Activated CD8-positive, alpha-beta memory T cell treated with anti-CD3 and anti-CD28 coated beads, Interleukin-2, amount 50 U/mL, for 24 hours (primary cell): ENCODE measurements around the gene ACIN1.
"Not testable (repeated sequence)": the region's sequence is repeated elsewhere in the genome, so short reads cannot be mapped to it uniquely, and the experiment has no call there.

Source experiments
- DNase-seq: peaks from one replicate; pipeline ENCODE4 v3.0.0-alpha.2; 2020; ENCODE audit errors: extremely low read depth

Gene ACIN1

DNA sequence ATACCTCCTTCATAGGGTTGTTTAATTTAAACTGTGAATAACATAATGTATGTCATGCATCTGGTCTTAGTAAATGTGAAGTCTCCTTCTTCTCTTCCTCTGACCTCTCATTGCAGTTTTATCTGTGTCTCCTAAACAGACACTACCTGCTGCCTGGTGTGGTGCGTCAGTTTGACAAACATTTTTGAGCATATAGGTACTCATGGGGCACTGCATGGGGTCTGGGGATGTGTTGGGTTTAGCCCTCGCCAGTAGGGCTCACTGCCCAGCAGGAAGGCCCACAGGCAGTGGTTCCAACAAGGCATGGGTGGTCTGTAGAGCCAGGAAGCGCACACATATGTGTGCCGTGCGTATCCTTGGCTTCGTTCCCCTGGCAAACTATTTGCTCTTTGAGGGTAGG is 27.1 kb upstream of the ACIN1 start:
- no peak for DNase-seq

DNA sequence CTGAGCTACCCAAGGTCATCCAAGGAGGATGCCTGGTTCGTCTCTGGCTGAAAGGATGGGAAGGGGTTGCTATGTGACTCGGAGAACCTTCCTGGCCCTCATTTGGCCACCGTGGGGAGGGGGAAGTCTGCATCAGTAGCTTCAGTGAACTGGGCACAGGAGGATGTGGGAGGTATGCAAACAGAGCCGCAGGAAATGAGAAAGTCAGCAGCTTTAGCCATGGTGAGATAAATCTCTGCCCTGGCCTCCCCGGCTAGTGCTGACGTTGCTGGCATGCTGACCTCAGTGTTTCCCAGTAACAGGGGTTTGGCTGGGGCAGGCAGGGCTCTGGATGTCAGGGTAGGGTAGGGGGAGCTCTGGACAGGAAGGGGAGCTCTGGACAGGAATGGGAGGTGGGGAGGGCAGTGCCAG is 26.4 kb upstream of the ACIN1 start:
- no peak for DNase-seq

DNA sequence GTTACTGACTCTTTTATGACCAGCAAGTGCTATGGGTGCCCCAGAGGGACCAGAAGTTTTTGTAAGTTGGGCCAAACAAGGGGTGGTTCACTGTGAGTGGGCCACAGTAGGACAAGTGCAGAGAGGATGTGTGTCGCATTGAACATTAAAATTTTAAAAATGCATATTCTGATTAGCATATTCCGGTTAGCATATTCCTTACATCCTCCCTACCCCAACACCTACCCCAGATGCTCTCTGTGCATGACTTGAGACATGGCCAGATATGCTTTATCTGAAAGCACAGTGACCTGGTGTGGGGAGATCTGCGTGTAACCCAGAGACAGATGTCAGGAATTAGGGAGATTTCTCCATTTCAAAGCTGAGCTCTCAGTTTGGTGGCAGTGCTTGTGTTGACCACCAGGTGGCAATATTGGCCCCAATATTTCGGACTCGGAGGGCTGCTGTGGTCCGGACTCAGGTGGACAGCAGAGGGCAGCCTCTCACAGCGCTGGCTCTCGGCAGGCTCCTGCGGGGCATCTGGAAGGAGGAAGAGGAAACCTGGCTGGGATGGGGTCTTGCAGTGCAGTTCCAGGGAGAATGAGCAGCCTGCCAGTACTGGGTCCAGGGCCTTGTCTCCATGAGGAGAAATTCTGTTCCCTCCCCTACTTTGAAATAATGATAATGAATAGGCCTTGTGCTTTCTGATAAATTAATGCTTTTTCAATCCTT is 25.8 kb upstream of the ACIN1 start:
- DNase-seq: peak; percentile 58

DNA sequence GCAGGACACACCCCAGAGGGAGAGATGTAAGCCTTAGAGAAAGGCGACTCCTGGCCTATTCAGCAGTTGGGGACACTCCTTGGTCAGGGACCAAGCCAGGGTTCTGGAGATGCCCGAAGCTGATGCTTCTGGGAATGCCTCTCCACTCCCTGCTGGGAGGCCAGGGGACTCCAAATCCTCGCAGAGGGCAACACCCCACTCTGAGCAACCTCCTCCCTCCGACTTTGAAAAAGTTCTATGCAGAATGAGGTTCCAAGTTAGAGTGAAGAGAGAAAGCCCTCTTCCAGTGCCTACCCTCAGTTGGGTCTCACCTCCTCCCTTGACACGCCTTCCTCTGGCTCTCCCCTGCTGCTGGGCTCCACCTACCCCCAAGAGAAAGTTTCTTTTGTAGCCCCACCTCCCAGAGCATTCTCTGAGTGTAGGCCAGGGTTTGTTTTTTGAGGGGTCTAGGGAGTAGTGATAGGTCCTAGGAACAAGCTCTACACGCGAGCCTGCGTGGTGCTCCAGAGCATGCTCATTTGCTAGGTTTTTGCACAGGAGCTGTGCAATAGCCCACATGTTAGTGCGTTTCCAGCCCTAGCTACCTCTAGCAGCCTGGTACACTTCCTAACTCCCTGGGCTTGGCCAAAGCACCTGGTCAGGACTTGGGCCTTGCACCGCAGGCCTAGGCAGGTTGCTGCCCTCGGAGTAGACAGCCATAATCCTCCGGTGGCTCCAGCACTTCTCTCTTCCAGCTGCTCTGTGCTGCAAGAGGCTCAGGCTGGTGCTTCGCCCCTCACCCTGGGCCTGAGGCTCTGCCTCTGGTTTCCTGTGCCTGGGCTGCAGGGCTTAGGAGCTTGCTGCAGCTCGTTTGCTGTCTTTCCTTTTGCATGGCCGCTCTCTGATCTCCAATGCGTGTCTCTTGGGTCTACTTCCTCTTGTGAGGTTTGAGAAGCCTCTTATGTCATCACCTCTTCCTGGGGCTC is 24.7 kb upstream of the ACIN1 start:
- no peak for DNase-seq

GRCh38 chr14:23118506-23119362 is 23.8 kb upstream of the ACIN1 start, which contains the start of gene CEBPE:
CEBPE (minus strand) TSS chr14:23119255; CDS start chr14:23119091, 164 bp downstream.
- DNase-seq: no peak

GRCh38 chr14:23117371-23118020 is 22.6 kb upstream of the ACIN1 start:
- no peak for DNase-seq

- no peak for DNase-seq
These were observed 21.0 kb upstream of the ACIN1 start for GRCh38 chr14:23115918-23116317.

- no peak for DNase-seq
These were observed 20.2 kb upstream of the ACIN1 start for GRCh38 chr14:23115039-23115731.

- no peak for DNase-seq
These were observed 19.7 kb upstream of the ACIN1 start for GRCh38 chr14:23114669-23115038.

DNA sequence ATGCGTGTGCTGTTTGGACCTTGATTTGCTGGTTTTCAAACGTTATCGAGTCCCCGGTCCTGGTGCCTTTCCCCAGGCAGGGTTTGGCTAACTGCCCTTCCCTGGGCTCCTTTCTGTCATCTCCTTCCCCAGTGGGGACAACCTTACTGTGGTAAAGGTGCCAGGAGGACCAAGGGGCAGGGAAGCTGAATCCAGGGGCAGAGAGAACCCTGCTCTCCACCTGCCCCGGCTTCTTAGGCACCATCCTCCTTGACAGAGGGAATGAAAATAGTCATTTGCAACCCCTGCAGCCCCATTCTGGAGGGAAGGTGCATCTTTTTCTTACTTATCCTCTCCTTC is 19.2 kb upstream of the ACIN1 start:
- DNase-seq: no peak

DNA sequence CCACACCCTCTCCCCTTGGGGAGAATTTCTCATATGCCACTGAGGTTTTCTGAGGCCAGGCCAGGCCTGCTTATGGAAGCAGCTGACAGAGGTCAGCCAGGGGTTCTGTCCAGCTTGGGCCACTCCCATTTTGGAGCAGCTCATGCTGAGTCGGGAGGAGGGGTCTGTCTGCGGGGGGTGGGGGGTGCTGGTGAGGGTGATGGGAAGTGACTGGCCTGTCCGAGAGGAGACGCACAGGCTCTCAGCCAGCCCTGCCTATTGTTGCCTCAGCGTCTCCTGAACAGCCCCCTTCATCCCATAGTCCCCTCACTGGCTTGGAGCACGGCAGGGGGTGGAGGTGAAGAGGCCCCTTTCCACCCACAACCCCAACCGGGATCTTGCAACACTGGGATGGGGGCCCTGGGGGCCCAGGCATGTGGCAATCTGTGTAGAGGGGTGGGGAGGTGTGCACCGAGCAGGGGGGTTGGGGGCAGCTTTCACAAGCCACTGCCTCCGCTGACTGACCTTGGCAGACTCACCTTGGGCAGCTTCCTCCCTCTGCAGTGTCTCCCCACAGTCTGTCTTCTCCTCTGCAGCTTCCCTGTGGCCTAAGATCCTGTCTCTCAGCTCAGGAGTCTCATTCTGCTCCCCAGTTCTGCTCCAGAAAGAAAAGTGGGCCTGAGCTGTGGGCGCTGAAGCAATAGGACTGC is 18.6 kb upstream of the ACIN1 start:
- no peak for DNase-seq

- no peak for DNase-seq
These were observed 17.6 kb upstream of the ACIN1 start for GRCh38 chr14:23112359-23113178.

- no peak for DNase-seq
These were observed 15.8 kb upstream of the ACIN1 start for GRCh38 chr14:23110579-23111365.

DNA sequence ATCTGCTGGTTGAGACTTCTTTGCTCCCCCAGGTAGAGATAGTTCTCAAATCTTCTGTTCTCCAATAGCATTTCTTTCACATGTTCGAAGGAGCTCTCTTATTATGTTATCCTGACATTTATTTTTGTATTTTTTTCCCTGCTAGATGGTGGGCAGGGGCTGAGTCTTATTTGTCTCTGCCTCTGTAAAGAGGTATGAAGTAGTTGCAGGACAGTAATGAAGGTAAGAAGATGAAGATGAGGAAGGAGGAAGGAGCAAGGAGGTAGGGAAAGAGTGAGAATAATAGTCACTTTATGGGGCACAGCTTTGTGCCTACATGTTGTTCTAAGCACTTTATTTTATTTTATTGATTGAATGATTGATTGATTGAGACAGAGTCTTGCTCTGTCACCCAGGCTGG is 14.8 kb upstream of the ACIN1 start:
- DNase-seq: no peak

- not testable (repeated sequence) for DNase-seq
These were observed 13.2 kb upstream of the ACIN1 start for GRCh38 chr14:23108169-23108568.

GRCh38 chr14:23107620-23108019 is 12.7 kb upstream of the ACIN1 start:
- DNase-seq: not testable (repeated sequence)

- no peak for DNase-seq
These were observed 11.8 kb upstream of the ACIN1 start for GRCh38 chr14:23106747-23107045.

- no peak for DNase-seq
These were observed 10.4 kb upstream of the ACIN1 start for GRCh38 chr14:23105348-23105824.
